ENCODE results near the gene PROK2. TPM values are rescaled to one million over a fixed set of nuclear protein-coding genes. Genes with fewer than 3 reads are reported as not detected.

The PROK2 gene, protein sequence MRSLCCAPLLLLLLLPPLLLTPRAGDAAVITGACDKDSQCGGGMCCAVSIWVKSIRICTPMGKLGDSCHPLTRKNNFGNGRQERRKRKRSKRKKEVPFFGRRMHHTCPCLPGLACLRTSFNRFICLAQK
- not detected in 2 replicates for total RNA-seq
- not detected in 2 replicates for polyA plus RNA-seq

DNA sequence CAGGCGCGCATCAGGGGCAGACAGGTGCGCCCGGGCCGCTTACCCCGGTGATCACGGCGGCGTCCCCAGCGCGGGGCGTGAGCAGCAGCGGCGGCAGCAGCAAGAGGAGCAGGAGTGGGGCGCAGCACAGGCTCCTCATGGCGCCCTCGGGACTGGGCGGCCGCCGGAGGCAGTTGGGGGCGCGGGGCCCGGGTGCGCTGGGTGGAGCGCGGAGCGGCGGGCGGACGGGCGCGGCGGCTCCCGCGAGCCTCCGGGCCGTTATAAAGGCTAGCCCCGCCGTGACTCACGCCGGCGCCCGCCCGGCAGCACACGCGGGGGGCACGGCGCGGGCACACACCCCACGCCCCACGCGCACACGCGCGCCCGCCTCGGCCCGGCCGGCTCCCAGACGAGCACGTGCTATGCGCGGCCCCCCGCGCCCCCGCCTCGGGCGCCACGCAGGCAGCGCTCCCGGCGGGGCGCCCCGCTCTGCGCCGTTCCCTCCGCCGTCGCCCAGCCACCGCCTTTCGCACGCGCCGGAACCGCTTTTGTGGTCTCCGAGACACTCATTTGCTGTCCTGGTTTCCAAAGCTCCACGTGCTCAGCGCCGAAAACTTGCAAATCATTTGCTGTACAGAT lies at the start of gene PROK2:
Gene PROK2 (minus strand): TSS at position 235 of the 618 bp plus-strand sequence. CDS start 96 bp downstream, at position 139.
- H3K27ac ChIP-seq, result no peak within 1 kb of the TSS
- H3K36me3 ChIP-seq, result no peaks in the 10 kb centered on the region
- H3K4me1 ChIP-seq (ENCODE audit: low read depth), result no peaks in the 10 kb centered on the region
- TF ChIP-seq, protein P1, sequence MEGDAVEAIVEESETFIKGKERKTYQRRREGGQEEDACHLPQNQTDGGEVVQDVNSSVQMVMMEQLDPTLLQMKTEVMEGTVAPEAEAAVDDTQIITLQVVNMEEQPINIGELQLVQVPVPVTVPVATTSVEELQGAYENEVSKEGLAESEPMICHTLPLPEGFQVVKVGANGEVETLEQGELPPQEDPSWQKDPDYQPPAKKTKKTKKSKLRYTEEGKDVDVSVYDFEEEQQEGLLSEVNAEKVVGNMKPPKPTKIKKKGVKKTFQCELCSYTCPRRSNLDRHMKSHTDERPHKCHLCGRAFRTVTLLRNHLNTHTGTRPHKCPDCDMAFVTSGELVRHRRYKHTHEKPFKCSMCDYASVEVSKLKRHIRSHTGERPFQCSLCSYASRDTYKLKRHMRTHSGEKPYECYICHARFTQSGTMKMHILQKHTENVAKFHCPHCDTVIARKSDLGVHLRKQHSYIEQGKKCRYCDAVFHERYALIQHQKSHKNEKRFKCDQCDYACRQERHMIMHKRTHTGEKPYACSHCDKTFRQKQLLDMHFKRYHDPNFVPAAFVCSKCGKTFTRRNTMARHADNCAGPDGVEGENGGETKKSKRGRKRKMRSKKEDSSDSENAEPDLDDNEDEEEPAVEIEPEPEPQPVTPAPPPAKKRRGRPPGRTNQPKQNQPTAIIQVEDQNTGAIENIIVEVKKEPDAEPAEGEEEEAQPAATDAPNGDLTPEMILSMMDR (IDR thresholded peaks at IDR 0.05; ENCODE audit: low read depth, low read length), result no peak
- peak; percentile 6 to 56 for DNase-seq (ENCODE audit: low read depth in 1 of 2, low spot score in 1 of 2)
- H3K4me3 ChIP-seq, result peak within 1 kb of the TSS; percentile 40
- H3K9me3 ChIP-seq (ENCODE audit: low read depth), result no peaks in the 10 kb centered on the region
- peaks cover 77% of the 10 kb centered on the region for H3K27me3 ChIP-seq

DNA sequence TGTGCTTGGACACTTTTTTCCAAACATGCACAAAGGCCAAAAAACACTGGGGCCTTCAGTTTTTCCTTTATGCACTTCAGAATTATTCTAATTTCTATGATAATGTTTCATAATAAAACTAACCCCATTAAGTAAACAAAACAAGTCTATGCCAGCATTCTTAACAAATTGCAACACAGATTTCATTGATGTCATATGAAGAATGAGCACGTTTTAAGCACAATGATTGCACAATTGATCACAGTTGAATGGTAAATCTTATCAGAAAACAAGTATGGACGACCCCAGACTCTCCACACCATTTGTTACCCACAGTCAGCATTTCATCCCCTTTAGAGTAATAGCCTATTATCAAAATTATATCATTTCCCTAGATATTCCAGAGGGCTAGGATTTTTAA lies 46.7 kb upstream of the PROK2 start:
- Histone ChIP-seq H3K9me3 (ENCODE audit: low read depth) (no peaks in the 10 kb centered on the region), H3K36me3 (no peaks in the 10 kb centered on the region), H3K27me3 (no peaks in the 10 kb centered on the region), H3K4me1 (ENCODE audit: low read depth) (no peaks in the 10 kb centered on the region), H3K4me3 (no peak overlapping the region), H3K27ac (no peak overlapping the region)
- peak in 1 of 2 donors; percentile 31 for DNase-seq (ENCODE audit: low read depth in 1 of 2, low spot score in 1 of 2)
- TF ChIP-seq, protein P1 (IDR thresholded peaks at IDR 0.05; ENCODE audit: low read depth, low read length), result no peak

DNA sequence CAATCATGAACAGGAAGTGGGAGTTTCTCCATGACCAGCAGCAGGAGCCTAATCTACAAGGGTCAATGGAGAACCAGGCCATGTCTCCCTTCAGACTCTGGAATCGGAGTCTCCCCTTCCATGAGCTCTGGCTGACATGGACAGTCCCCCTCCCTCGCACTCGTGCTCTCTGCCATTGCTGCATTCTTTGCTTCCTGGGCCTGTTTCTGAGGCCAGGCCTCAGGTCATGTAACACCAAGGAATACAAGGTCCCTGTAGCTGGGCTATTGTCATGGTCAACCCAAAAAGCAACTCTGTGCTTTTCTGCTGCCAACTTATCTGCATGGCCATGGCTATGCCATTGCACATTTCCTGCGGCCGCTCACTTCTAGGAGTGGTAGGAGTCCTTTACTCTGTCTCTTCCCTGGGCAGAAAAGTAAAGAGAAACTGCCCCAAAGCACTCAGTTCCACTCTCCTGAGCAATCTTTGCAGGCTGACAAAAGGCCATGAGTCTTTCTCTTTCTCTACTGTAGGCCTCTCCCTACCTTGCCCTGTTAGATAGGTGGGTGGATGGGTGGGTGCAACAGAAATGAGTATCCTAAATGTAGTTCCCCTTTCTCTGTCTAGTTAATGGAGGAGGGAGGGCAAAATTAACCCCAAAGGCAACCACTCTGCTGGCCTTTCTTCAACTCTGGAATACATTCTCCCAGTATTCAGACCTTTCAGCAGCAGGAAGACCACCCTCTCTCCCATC lies 40.8 kb upstream of the PROK2 start:
- Histone ChIP-seq H3K27me3 (no peaks in the 10 kb centered on the region), H3K9me3 (ENCODE audit: low read depth) (no peaks in the 10 kb centered on the region), H3K4me1 (ENCODE audit: low read depth) (no peaks in the 10 kb centered on the region), H3K4me3 (no peak overlapping the region), H3K36me3 (no peaks in the 10 kb centered on the region), H3K27ac (no peak overlapping the region)
- DNase-seq (ENCODE audit: low read depth in 1 of 2, low spot score in 1 of 2), result no peak
- TF ChIP-seq, protein P1 (IDR thresholded peaks at IDR 0.05; ENCODE audit: low read depth, low read length), result no peak

DNA sequence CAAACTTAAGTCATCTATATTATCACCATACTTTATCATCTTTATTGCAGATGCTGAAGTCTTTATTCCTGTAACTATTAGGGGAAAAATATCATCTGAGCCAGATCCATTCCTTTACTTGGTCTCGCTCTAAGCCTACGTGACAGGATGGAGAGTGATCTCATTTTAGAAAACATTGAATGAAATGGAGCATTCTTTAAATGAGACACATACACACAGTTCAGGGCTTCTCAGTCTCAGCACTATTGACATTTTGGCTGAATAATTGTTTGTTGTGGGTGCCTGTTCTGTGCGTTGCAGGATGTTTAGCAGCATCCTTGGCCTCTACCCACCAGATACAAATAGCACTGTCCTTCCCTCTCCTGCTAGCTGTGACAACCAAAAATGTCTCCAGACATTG lies 36.2 kb upstream of the PROK2 start:
- no peak overlapping the region for H3K4me3 ChIP-seq
- no peak overlapping the region for H3K27ac ChIP-seq
- H3K4me1 ChIP-seq (ENCODE audit: low read depth), result no peaks in the 10 kb centered on the region
- H3K9me3 ChIP-seq (ENCODE audit: low read depth), result no peaks in the 10 kb centered on the region
- TF ChIP-seq, protein P1 (IDR thresholded peaks at IDR 0.05; ENCODE audit: low read depth, low read length), result no peak
- H3K27me3 ChIP-seq, result no peaks in the 10 kb centered on the region
- DNase-seq (ENCODE audit: low read depth in 1 of 2, low spot score in 1 of 2), result no peak
- no peaks in the 10 kb centered on the region for H3K36me3 ChIP-seq

DNA sequence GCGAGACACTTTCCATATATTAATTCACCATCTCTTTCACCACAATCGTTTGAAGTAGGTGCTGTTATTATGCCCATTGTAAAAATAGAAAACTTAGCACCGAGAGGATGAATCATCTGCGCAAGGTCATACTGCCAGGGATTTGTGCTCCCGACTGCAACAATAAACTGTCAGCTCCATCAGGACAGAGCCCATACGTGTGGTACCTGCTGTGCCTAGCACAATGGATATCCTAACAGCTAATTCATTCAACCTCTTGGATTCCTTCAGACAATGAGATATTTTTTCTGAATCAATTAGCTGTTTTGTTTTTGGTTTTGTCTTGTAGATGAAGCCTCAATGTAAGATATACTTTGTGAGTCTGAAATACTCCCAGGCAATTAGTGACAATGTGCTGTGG lies 32.3 kb upstream of the PROK2 start:
- H3K27me3 ChIP-seq, result no peaks in the 10 kb centered on the region
- no peak overlapping the region for H3K27ac ChIP-seq
- no peaks in the 10 kb centered on the region for H3K9me3 ChIP-seq (ENCODE audit: low read depth)
- H3K36me3 ChIP-seq, result no peaks in the 10 kb centered on the region
- TF ChIP-seq, protein P1 (IDR thresholded peaks at IDR 0.05; ENCODE audit: low read depth, low read length), result no peak
- DNase-seq (ENCODE audit: low read depth in 1 of 2, low spot score in 1 of 2), result no peak
- H3K4me1 ChIP-seq (ENCODE audit: low read depth), result no peaks in the 10 kb centered on the region
- H3K4me3 ChIP-seq, result no peak overlapping the region
